A549 (cell line): Measurements from ENCODE around the gene KIAA2012. TPM values are rescaled to one million over a fixed set of nuclear protein-coding genes. Genes with fewer than 3 reads are reported as not detected.

Source experiments
- ATAC-seq, 2 experiments: fragments of 200-7000 bp in 1 of 2; fragments of >200 bp in 1 of 2; cut with Nextera tagmentation in 1 of 2; cut with Tn5 transposase in 1 of 2; 3 replicates each; pipeline versions ENCODE4 v1.8.0 to v1.9.1; 2018 to 2020; ENCODE audit warnings: mild to moderate bottlenecking in 1 of 2, moderate library complexity in 1 of 2
- CTCF ChIA-PET: fragments of 300-600 bp; sonication (Branson Sonifier 250); formaldehyde crosslinking; extraction: SDS; loops from one replicate; lab custom pipeline; 2021; ENCODE audit warnings: antibody characterized with exemption, inconsistent platforms; lab: Yijun Ruan, JAX
- POLR2A ChIA-PET: fragments of 350-600 bp; formaldehyde crosslinking; extraction: SDS; loops from one replicate; lab custom pipeline; 2021; ENCODE audit warnings: antibody characterized with exemption, inconsistent platforms; lab: Yijun Ruan, JAX
- DNase-seq, 2 experiments: peaks; one replicate each; pipeline versions ENCODE4 v3.0.0 to v3.0.0-alpha.2; 2011 to 2016; ENCODE audit warnings: low read depth in 1 of 2, low spot score in 1 of 2
- FAIRE-seq: peaks from 2 replicates; lab custom pipeline; 2011; peaks lifted over from hg19 to GRCh38; lab: Jason Lieb, UNC
- H3K27ac ChIP-seq, 2 experiments: fragments of >200 bp; sonication (Bioruptor Twin); formaldehyde crosslinking; 3 replicates each; pipeline ENCODE4 v1.5.1; 2016 to 2017
- H3K4me1 ChIP-seq: fragments of >200 bp; sonication (Bioruptor Twin); formaldehyde crosslinking; 3 replicates; pipeline ENCODE4 v1.6.1; 2016
- H3K4me2 ChIP-seq: fragments of >200 bp; sonication (Bioruptor Twin); formaldehyde crosslinking; 3 replicates; pipeline ENCODE4 v1.6.1; 2016
- H3K4me3 ChIP-seq: fragments of >200 bp; sonication (Bioruptor Twin); formaldehyde crosslinking; 3 replicates; pipeline ENCODE4 v1.5.1; 2016
- H3K9me3 ChIP-seq: fragments of >200 bp; sonication (Bioruptor Twin); formaldehyde crosslinking; 3 replicates; pipeline ENCODE4 v1.6.1; 2016
- CBX8 ChIP-seq: fragments of 200-600 bp; sonication (generic); IDR thresholded peaks from 2 replicates; pipeline ENCODE4 v1.6.1; 2016
- CEBPB ChIP-seq, 2 experiments: fragments of >200 bp in 1 of 2; sonication (Bioruptor Twin) in 1 of 2; formaldehyde crosslinking in 1 of 2; IDR thresholded peaks; 2 replicates each; pipeline ENCODE4 v1.6.1; 2012 to 2016
- EHMT2 ChIP-seq: fragments of 200-600 bp; sonication (generic); IDR thresholded peaks from 2 replicates; pipeline ENCODE4 v1.6.1; 2016; ENCODE audit warnings: antibody characterized with exemption, low read depth, mild to moderate bottlenecking, moderate library complexity
- FOSL2 ChIP-seq, 2 experiments: fragments of 450-650 bp in 1 of 2; fragments of >200 bp in 1 of 2; sonication (Bioruptor Twin) in 1 of 2; formaldehyde crosslinking; IDR thresholded peaks; 2 replicates each; pipeline versions ENCODE4 v1.5.0 to v1.6.1; 2016 to 2020; ENCODE audit warnings: mild to moderate bottlenecking in 1 of 2, moderate library complexity in 1 of 2
- FOXS1 ChIP-seq: fragments of 250-450 bp; sonication (Bioruptor Pico); IDR thresholded peaks from 2 replicates; pipeline ENCODE4 v1.5.0; 2020; ENCODE audit warnings: mild to moderate bottlenecking, moderate library complexity
- GATA3 ChIP-seq: IDR thresholded peaks from 2 replicates; pipeline ENCODE4 v1.6.1; 2012; ENCODE audit warnings: borderline replicate concordance
- HOXB13 ChIP-seq: fragments of 250-450 bp; sonication (Bioruptor Pico); IDR thresholded peaks from 2 replicates; pipeline ENCODE4 v1.5.0; 2020; ENCODE audit warnings: low read depth, mild to moderate bottlenecking, moderate library complexity
- HOXB5 ChIP-seq: fragments of 250-450 bp; sonication (Bioruptor Pico); IDR thresholded peaks from 2 replicates; pipeline ENCODE4 v1.5.0; 2020; ENCODE audit warnings: mild to moderate bottlenecking, moderate library complexity
- MAFK ChIP-seq: fragments of 450-650 bp; IDR thresholded peaks from 2 replicates; pipeline ENCODE4 v1.6.1; 2014; ENCODE audit not compliant: partially characterized antibody
- PHF8 ChIP-seq: fragments of 200-600 bp; sonication (generic); IDR thresholded peaks from 2 replicates; pipeline ENCODE4 v1.6.1; 2016; ENCODE audit warnings: low read depth, mild to moderate bottlenecking, antibody characterized with exemption, moderate library complexity, borderline replicate concordance
- POLR2A ChIP-seq: IDR thresholded peaks from 2 replicates; pipeline ENCODE4 v1.6.1; 2012; ENCODE audit warnings: mild to moderate bottlenecking, low read length
- RAD21 ChIP-seq, 2 experiments: fragments of >200 bp in 1 of 2; sonication (Bioruptor Twin) in 1 of 2; formaldehyde crosslinking in 1 of 2; IDR thresholded peaks in 1 of 2; conservative IDR thresholded peaks in 1 of 2; 2 replicates in 1 of 2; 3 replicates in 1 of 2; pipeline ENCODE4 v1.6.1; 2012 to 2018; ENCODE audit warnings: inconsistent platforms in 1 of 2
- RNF2 ChIP-seq: fragments of 200-600 bp; sonication (generic); IDR thresholded peaks from 2 replicates; pipeline ENCODE4 v1.6.1; 2016; ENCODE audit warnings: low read depth, mild to moderate bottlenecking, antibody characterized with exemption, moderate library complexity, borderline replicate concordance
- SMC3 ChIP-seq: fragments of >200 bp; sonication (Bioruptor Twin); formaldehyde crosslinking; IDR thresholded peaks from 3 replicates; pipeline ENCODE4 v1.6.1; 2018; ENCODE audit warnings: inconsistent platforms
- ZNF302 ChIP-seq: fragments of 250-450 bp; sonication (Bioruptor Pico); IDR thresholded peaks from 2 replicates; pipeline ENCODE4 v1.9.0; 2021; ENCODE audit warnings: inconsistent platforms, mild to moderate bottlenecking, moderate library complexity
- ZSCAN20 ChIP-seq: fragments of 250-450 bp; sonication (Bioruptor Pico); IDR thresholded peaks from 2 replicates; pipeline ENCODE4 v1.8.0; 2022; ENCODE audit warnings: mild to moderate bottlenecking, moderate library complexity
- WGBS: methylation state at CpG from one replicate; pipeline ENCODE4 v1.1.6; 2017; ENCODE audit errors: missing lambda C conversion rate; 5-methylcytosine and 5-hydroxymethylcytosine counted together
- polyA plus RNA-seq, 4 experiments: library from polyadenylated mRNA; depleted of rRNA in 3 of 4; stranded (reverse); fragments of >200 nt; fragmentation: RNase III in 1 of 4; extraction: RNeasy Plus Mini Kit Qiagen cat#74134 plus additional on column Dnase treatment in 1 of 4; gene quantifications; 2 replicates in 3 of 4; 3 replicates in 1 of 4; pipeline ENCODE4 v1.2.3, GENCODE V29; 2011 to 2017
- TF ChIP-seq, protein P1 (sequence below): fragments of >200 bp; sonication (Bioruptor Twin); formaldehyde crosslinking; IDR thresholded peaks from 3 replicates; pipeline ENCODE4 v1.6.1; 2016
- TF ChIP-seq, protein P2 (sequence below): fragments of >200 bp; sonication (Bioruptor Twin); formaldehyde crosslinking; IDR thresholded peaks from 3 replicates; pipeline ENCODE4 v1.5.1; 2016
- TF ChIP-seq, protein P3 (sequence below): fragments of 150-350 bp; IDR thresholded peaks from 2 replicates; pipeline ENCODE4 v1.6.1; 2014; ENCODE audit warnings: low read depth, mild to moderate bottlenecking, low read length

Gene KIAA2012
- polyA plus RNA-seq, 2 of the 4 experiments (the other 2 are of a cell fraction), result 0.01 to 0.04 TPM

DNA sequence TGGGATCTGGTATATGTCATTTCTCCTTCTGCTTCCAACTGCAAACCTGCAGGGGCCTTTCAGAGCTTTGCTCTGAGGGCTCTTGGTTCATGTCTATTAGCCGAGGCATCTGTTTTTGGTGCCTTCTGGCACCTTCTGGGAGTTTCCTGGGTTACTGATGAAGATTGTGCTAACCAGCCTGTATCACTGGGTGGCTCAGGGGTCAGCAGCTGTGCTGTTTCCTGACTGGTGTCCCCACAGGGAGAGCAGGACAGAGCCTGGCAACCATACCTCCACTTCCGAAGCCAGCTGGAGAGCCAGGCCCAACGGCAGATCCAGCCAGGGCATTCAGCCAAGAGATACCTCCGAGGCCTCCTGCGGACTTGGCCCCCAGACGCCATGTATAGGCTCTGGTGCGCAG is 17.5 kb downstream of the KIAA2012 start:
- Histone ChIP-seq H3K9me3 (no peaks in the 10 kb centered on the region), H3K4me3 (no peak overlapping the region), H3K4me2 (no peak overlapping the region), H3K27ac (no peak overlapping the region), H3K4me1 (no peaks in the 10 kb centered on the region)
- DNase-seq, result no peak
- TF ChIP-seq GATA3 (no peak), MAFK (no peak), SMC3 (no peak), ZNF302 (CRISPR knock-in tag) (no peak)
- TF ChIP-seq, protein P1, sequence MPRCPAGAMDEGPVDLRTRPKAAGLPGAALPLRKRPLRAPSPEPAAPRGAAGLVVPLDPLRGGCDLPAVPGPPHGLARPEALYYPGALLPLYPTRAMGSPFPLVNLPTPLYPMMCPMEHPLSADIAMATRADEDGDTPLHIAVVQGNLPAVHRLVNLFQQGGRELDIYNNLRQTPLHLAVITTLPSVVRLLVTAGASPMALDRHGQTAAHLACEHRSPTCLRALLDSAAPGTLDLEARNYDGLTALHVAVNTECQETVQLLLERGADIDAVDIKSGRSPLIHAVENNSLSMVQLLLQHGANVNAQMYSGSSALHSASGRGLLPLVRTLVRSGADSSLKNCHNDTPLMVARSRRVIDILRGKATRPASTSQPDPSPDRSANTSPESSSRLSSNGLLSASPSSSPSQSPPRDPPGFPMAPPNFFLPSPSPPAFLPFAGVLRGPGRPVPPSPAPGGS, result no peak
- no peak for ATAC-seq
- 71% methylated on average over 6 of the region's 7 CpGs for WGBS
- POLR2A ChIA-PET, result no interaction called here
- CTCF ChIA-PET, result no interaction called here
- FAIRE-seq, result no peak

DNA sequence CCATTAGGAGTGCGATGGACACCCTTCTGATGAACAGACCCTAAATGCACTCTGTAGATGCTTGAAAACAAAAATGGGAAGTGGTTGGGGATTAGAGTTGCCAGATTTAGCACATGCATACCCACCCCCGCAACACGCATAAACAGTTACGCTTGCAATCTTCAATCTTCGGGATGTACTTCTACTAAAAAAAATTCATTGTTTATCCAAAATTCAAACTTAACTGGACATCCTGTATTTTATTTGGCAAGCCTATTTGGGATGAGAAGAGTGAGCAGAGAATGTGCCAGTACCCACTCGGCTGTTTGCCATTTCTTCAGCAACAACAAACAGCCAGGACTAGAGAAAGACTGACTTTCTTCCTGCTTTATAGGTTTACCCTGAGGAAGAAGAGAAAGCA is 18.4 kb downstream of the KIAA2012 start:
- WGBS, result 93% methylated on average over 6 of the region's 6 CpGs
- TF ChIP-seq RAD21 (conservative IDR thresholded peaks at IDR 0.05 in 1 of 2, IDR thresholded peaks at IDR 0.05 in 1 of 2) (no peak), ZSCAN20 (CRISPR knock-in tag) (no peak), EHMT2 (no peak), HOXB5 (CRISPR knock-in tag) (no peak), CBX8 (no peak), GATA3 (no peak), POLR2A (no peak), HOXB13 (CRISPR knock-in tag) (no peak), PHF8 (no peak), FOSL2 (IDR thresholded peaks at IDR 0.05) (no peak), FOSL2 (CRISPR knock-in tag; IDR thresholded peaks at IDR 0.05) (no peak), FOXS1 (CRISPR knock-in tag) (no peak)
- TF ChIP-seq, protein P2, sequence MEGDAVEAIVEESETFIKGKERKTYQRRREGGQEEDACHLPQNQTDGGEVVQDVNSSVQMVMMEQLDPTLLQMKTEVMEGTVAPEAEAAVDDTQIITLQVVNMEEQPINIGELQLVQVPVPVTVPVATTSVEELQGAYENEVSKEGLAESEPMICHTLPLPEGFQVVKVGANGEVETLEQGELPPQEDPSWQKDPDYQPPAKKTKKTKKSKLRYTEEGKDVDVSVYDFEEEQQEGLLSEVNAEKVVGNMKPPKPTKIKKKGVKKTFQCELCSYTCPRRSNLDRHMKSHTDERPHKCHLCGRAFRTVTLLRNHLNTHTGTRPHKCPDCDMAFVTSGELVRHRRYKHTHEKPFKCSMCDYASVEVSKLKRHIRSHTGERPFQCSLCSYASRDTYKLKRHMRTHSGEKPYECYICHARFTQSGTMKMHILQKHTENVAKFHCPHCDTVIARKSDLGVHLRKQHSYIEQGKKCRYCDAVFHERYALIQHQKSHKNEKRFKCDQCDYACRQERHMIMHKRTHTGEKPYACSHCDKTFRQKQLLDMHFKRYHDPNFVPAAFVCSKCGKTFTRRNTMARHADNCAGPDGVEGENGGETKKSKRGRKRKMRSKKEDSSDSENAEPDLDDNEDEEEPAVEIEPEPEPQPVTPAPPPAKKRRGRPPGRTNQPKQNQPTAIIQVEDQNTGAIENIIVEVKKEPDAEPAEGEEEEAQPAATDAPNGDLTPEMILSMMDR, result no peak
- TF ChIP-seq, protein P3, sequence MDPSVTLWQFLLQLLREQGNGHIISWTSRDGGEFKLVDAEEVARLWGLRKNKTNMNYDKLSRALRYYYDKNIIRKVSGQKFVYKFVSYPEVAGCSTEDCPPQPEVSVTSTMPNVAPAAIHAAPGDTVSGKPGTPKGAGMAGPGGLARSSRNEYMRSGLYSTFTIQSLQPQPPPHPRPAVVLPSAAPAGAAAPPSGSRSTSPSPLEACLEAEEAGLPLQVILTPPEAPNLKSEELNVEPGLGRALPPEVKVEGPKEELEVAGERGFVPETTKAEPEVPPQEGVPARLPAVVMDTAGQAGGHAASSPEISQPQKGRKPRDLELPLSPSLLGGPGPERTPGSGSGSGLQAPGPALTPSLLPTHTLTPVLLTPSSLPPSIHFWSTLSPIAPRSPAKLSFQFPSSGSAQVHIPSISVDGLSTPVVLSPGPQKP, result no peak
- Histone ChIP-seq H3K27ac (no peak overlapping the region), H3K4me2 (no peak overlapping the region), H3K4me3 (no peak overlapping the region), H3K9me3 (no peaks in the 10 kb centered on the region), H3K4me1 (no peaks in the 10 kb centered on the region)
- no peak for DNase-seq
- FAIRE-seq, result no peak
- CTCF ChIA-PET, result interaction anchor here (1.0 to 1.3 kb wide), 2 partner anchors 13 to 15 kb away, joined by 3 to 4 read pairs; no protein-coding TSS in a partner anchor
- ATAC-seq, result no peak
- POLR2A ChIA-PET, result no interaction called here

DNA sequence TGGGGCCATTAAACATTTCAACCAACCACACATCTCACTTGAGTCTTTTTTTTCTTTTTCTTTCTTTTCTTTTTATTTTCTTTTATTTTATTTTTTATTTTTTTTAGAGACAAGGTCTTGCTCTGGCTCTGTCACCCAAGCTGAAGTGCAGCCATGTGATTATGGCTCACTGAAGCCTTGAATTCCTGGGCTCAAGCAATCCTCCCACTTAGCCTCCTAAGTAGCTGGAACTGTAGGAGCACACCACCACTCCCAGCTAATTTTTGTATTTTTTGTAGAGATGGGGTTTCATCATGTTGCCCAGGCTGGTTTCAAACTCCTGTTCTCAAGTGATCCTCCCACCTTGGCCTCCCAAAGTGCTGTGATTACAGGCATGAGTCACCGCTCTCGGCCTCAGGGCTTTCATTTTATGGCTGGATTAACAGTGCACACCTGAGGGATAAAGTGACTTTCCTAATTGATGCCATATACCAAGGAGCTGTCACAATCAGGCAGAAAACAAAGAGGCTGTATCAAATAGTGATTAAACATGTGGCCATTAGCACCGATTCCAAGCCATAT is 21.5 kb downstream of the KIAA2012 start:
- no peak for TF ChIP-seq FOXS1 (CRISPR knock-in tag)
- TF ChIP-seq CEBPB (IDR thresholded peaks at IDR 0.05), result no peak
- no peak for TF ChIP-seq ZSCAN20 (CRISPR knock-in tag)
- no peak for TF ChIP-seq GATA3
- TF ChIP-seq RNF2, result no peak
- TF ChIP-seq, protein P1, result no peak
- CTCF ChIA-PET, result interaction anchor here (0.8 to 1.3 kb wide), 2 partner anchors 34 to 68 kb away, joined by 3 read pairs; no protein-coding TSS in a partner anchor
- 68% methylated on average over 3 of the region's 3 CpGs for WGBS

More for the DNA sequence above, 21.5 kb downstream of the KIAA2012 start:
- H3K9me3 ChIP-seq, result no peaks in the 10 kb centered on the region
- ATAC-seq (no peak), FAIRE-seq (no peak), DNase-seq (no peak)
- POLR2A ChIA-PET, result no interaction called here
- H3K27ac ChIP-seq, result no peak overlapping the region
- H3K4me2 ChIP-seq, result no peak overlapping the region
- no peak overlapping the region for H3K4me3 ChIP-seq
- no peaks in the 10 kb centered on the region for H3K4me1 ChIP-seq
